Testis (tissue), 3 donors: ENCODE data around the gene LCOR. TPM values are rescaled to one million over a fixed set of nuclear protein-coding genes. Genes with fewer than 3 reads are reported as not detected.
A peak's percentile ranks its signal among the peaks of the same experiment; 100 is the strongest.

Experiments
- DNase-seq: peaks from one replicate; pipeline ENCODE4 v3.0.0-alpha.2; 2019
- H3K27ac ChIP-seq, 2 donors: fragments of 200-600 bp; sonication (generic); one replicate each; pipeline ENCODE4 v1.5.1; 2019
- H3K27me3 ChIP-seq: fragments of 200-600 bp; sonication (generic); one replicate; pipeline ENCODE4 v1.5.1; 2019
- H3K36me3 ChIP-seq: fragments of 200-600 bp; sonication (generic); one replicate; pipeline ENCODE4 v1.5.1; 2017; ENCODE audit warnings: low read depth; ENCODE audit errors: missing control alignments
- H3K4me1 ChIP-seq: fragments of 200-600 bp; sonication (generic); one replicate; pipeline ENCODE4 v1.5.1; 2019
- H3K4me3 ChIP-seq, 2 donors: fragments of 200-600 bp; sonication (generic); one replicate each; pipeline ENCODE4 v1.5.1; 2017 to 2019
- H3K9me3 ChIP-seq: fragments of 200-600 bp; sonication (generic); one replicate; pipeline ENCODE4 v1.5.1; 2017
- POLR2A ChIP-seq: fragments of 450-650 bp; IDR thresholded peaks from one replicate; pipeline ENCODE4 v1.6.1; 2017; ENCODE audit warnings: antibody characterized with exemption, mild to moderate bottlenecking, moderate library complexity
- WGBS, 2 donors: methylation state at CpG; one replicate each; pipeline ENCODE4 v1.1.5; 2018; 5-methylcytosine and 5-hydroxymethylcytosine counted together
- intact Hi-C: fragments of 100-400 bp; cut with DNase I; formaldehyde crosslinking; loops from one replicate; pipeline ENCODE4 v1.15.1; 2023; ENCODE audit warnings: low total_unique reads
- polyA plus RNA-seq: library from polyadenylated mRNA; stranded (reverse); fragments of 350-450 nt; fragmentation: Illumina TruSeq; extraction: RNeasy Lipid Tissue Mini Kit (QIAGEN cat#74804); gene quantifications from one replicate; pipeline ENCODE4 v1.2.3, GENCODE V29; 2014; ENCODE audit warnings: low read depth, low replicate concordance; ENCODE audit not compliant: insufficient read depth
- total RNA-seq, 2 donors: library from RNA; depleted of rRNA; stranded (reverse); fragments of >200 nt; gene quantifications; one replicate each; pipeline ENCODE4 v1.2.3, GENCODE V29; 2016
- TF ChIP-seq, protein P1 (sequence below), 3 experiments: fragments of 450-650 bp in 2 of 3; fragments of 200-600 bp in 1 of 3; sonication (generic) in 1 of 3; IDR thresholded peaks; one replicate each; pipeline ENCODE4 v1.5.1; 2016 to 2019; ENCODE audit warnings: antibody characterized with exemption in 3 of 3, mild to moderate bottlenecking in 2 of 3, moderate library complexity in 1 of 3

The LCOR gene
- total and polyA plus RNA-seq, 3 donors from 2014 or later: 11.6 to 68.3 (median 40.0) TPM

DNA sequence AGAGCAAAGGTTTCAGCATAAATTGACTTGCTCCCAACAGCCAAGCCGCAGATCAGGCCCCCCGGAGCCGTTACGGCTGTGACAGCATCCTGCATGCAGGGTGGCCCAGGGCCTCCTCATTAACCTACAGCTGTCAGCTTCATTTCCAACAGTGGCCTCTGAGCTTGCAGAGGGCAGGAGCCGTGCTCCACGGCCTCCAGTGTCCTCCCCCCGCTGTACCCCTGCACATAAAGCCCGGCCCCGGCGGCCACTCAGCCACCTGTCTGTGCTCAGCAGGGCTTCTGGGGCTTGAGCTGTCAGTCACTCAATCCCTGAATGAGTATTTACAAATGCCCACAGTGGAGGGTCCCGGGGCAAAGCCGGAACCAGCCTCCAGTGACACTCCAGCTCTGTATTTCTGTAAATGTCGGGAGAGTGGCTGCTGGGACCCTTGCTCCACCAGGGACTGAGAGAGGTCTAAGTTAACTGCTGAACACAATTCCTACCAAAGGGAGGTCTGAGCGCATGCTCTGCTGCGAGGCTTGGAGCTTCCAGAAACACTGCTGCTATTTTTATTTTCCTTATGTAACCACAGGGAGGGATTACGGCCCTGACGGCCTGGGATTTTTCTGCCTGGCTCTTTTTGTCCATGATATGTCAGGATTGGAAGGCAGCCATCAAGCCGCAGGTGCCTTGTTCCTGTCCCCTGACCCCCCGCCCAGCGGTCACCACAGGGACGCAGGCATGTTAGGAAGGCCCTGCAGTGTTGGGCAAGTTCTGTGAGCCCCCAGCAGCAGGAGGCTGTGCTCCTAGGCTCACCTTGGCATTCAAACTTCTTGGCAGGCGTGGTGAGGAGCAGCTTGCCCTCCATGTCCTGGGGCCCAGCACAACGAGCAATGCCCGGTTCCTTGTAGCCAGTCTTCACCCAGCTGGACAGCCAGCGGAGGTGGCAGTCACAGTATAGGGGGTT is 188.6 kb downstream of the LCOR start:
- Histone ChIP-seq H3K4me3 (no peak overlapping the region), H3K36me3 (no peaks in the 10 kb centered on the region), H3K27ac (peak overlapping the region; percentile 29 to 66), H3K4me1 (peaks cover 12% of the 10 kb centered on the region), H3K27me3 (no peaks in the 10 kb centered on the region), H3K9me3 (no peaks in the 10 kb centered on the region)
- no peak for TF ChIP-seq POLR2A
- TF ChIP-seq, protein P1, sequence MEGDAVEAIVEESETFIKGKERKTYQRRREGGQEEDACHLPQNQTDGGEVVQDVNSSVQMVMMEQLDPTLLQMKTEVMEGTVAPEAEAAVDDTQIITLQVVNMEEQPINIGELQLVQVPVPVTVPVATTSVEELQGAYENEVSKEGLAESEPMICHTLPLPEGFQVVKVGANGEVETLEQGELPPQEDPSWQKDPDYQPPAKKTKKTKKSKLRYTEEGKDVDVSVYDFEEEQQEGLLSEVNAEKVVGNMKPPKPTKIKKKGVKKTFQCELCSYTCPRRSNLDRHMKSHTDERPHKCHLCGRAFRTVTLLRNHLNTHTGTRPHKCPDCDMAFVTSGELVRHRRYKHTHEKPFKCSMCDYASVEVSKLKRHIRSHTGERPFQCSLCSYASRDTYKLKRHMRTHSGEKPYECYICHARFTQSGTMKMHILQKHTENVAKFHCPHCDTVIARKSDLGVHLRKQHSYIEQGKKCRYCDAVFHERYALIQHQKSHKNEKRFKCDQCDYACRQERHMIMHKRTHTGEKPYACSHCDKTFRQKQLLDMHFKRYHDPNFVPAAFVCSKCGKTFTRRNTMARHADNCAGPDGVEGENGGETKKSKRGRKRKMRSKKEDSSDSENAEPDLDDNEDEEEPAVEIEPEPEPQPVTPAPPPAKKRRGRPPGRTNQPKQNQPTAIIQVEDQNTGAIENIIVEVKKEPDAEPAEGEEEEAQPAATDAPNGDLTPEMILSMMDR (IDR thresholded peaks at IDR 0.05): no peak
- intact Hi-C loops: no loop called here
- DNase-seq: peak; percentile 59
- WGBS, 2 donors: 63 to 67% methylated on average over 14 to 25 of the region's 25 CpGs

DNA sequence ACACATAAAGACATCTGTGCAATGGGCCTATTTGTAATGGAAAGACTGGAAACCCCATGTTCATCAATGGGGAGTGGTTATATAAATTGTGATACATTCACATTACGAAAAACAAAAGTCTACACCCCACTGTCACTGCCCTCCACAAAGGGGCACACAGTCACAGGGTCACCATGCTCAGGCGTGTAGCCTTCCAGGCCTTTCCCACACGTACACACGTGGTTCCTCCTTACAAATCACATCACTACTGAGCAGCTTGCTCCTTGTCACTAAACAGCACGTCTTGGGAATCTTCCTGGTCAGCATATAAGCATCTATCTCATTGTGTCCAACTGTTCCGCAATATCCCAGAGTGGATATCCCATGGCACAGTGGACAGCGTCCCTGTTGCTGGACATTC is 190.5 kb downstream of the LCOR start:
- H3K9me3 ChIP-seq: no peaks in the 10 kb centered on the region
- H3K4me1 ChIP-seq: peaks cover 12% of the 10 kb centered on the region
- 94 to 96% methylated on average over 7 of the region's 7 CpGs for WGBS, 2 donors
- intact Hi-C loops: no loop called here
- no peak overlapping the region for H3K27ac ChIP-seq
- no peak for DNase-seq
- H3K4me3 ChIP-seq: no peak overlapping the region
- no peaks in the 10 kb centered on the region for H3K27me3 ChIP-seq
- H3K36me3 ChIP-seq: no peaks in the 10 kb centered on the region
- TF ChIP-seq POLR2A: no peak
- TF ChIP-seq, protein P1 (IDR thresholded peaks at IDR 0.05): no peak

DNA sequence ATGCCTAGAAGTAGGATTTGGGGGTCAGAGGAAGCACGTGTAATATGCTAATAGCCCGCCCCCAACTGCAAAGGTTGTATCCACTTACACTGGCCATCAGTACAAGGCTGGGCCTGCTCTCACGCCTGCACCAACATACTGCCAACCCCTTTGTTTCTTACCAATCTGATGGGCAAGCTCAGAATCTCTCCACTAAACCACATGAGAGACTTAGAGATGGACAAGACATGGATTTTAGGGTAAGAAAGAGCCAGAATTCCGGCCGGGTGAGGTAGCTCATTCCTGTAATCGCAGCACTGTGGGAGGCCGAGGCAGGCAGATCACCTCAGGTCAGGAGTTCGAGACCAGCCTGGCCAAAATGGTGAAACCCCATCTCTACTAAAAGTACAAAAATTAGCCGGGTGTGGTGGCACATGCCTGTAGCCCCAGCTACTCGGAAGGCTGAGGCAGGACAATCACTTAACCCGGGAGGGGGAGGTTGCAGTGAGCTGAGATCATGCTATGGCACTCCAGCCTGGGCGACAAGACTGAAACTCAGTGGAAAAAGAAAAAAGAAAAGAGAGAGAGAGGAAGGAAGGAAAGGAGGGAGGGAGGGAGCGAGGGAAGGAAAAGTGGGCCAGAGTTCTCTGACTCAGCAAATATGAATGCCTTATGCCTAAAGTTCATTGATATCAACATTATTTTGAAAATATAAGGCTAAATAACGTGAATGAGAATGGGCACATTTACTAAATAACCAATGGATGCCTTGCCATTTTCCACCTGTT is 191.5 kb downstream of the LCOR start:
- peaks cover 12% of the 10 kb centered on the region for H3K4me1 ChIP-seq
- intact Hi-C loops: no loop called here

DNA sequence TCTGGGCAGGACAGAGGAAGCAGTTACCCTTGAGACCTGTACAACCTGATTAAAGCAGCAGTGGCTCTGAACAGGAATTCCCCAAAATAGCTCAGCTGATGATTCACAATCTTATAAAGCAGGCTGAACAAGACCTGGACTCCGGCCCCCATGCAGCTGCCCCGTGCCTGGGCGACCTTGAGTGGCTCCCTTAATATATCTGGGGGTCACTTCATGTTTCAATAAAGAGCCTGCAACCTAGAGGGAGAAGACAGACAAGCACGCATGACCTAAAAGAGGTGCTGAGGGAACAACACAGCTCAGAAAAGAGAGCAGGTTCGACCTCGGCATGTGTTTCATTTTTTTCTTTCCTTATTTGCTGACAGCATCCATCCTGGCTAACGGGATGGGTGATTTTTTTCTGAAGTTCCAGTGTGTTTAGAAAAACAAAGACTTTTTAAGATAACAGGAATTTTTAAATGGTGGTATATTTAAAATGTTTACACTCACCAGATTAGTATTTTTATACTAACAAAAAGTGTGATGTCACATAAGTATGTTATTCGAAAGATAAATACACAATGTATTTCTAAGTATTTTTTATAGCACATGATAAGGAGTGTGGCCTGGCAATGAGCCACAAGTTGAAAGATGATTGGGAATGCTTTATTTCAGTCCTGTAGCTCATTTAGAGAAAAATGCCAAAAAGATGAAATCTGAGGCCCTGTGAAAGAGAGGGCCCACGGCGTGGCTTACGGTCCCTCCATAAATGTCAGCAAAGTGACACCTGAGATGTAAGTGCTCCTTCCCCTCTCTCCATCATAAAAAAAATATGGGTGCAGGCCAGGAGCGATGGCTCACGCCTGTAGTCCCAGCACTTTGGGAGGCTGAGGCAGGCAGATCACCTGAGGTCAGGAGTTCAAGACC is 192.3 kb downstream of the LCOR start:
- TF ChIP-seq POLR2A: no peak
- TF ChIP-seq, protein P1 (IDR thresholded peaks at IDR 0.05): no peak
- WGBS, 2 donors: 46 to 64% methylated on average over 13 of the region's 13 CpGs
- Histone ChIP-seq H3K4me3 (no peak overlapping the region), H3K4me1 (peaks cover 12% of the 10 kb centered on the region), H3K9me3 (no peaks in the 10 kb centered on the region), H3K27ac (peak overlapping the region in 1 of 2 donors; percentile 41), H3K27me3 (no peaks in the 10 kb centered on the region), H3K36me3 (no peaks in the 10 kb centered on the region)
- DNase-seq: peak; percentile 31
- intact Hi-C loops: no loop called here

More for the DNA sequence above, 191.5 kb downstream of the LCOR start:
- Histone ChIP-seq H3K27ac (peak overlapping the region in 1 of 2 donors; percentile 41), H3K36me3 (no peaks in the 10 kb centered on the region), H3K4me3 (no peak overlapping the region), H3K9me3 (no peaks in the 10 kb centered on the region), H3K27me3 (no peaks in the 10 kb centered on the region)
- TF ChIP-seq POLR2A: no peak
- TF ChIP-seq, protein P1 (IDR thresholded peaks at IDR 0.05): no peak
- WGBS, 2 donors: 74 to 81% methylated on average over 12 to 14 of the region's 14 CpGs
- DNase-seq: no peak
